ENCODE data around the gene KCNQ5.

The KCNQ5 gene

DNA sequence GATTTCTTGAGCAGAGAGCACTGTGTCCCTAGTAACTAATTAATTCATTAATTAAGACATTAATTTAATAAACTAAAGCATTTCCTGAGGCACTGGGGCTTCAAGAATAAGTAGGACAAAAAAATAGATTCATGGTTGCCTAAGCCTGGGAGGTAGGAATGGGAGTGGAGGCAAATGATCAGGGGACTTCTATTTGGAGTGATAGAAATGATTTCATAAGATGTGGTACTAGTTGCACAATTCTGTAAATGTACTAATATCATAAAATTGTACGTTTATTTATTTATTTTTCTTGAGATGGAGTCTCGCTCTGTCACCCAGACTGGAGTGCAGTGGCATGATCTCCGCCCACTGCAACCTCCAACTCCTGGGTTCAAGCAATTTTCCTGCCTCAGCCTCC, 316.2 kb downstream of the KCNQ5 start:
- no peak overlapping the region for H2AFZ ChIP-seq
- no peak overlapping the region for H3K4me3 ChIP-seq (ENCODE audit: low read depth, low read length)
- H3K79me2 ChIP-seq, result no peaks in the 10 kb centered on the region
- no peaks in the 10 kb centered on the region for H3K36me3 ChIP-seq (ENCODE audit: control insufficient read depth, insufficient read depth, low read length)
- no peaks in the 10 kb centered on the region for H3K27me3 ChIP-seq (ENCODE audit: control insufficient read depth, insufficient read depth, low read length)
- TF ChIP-seq, protein P1, sequence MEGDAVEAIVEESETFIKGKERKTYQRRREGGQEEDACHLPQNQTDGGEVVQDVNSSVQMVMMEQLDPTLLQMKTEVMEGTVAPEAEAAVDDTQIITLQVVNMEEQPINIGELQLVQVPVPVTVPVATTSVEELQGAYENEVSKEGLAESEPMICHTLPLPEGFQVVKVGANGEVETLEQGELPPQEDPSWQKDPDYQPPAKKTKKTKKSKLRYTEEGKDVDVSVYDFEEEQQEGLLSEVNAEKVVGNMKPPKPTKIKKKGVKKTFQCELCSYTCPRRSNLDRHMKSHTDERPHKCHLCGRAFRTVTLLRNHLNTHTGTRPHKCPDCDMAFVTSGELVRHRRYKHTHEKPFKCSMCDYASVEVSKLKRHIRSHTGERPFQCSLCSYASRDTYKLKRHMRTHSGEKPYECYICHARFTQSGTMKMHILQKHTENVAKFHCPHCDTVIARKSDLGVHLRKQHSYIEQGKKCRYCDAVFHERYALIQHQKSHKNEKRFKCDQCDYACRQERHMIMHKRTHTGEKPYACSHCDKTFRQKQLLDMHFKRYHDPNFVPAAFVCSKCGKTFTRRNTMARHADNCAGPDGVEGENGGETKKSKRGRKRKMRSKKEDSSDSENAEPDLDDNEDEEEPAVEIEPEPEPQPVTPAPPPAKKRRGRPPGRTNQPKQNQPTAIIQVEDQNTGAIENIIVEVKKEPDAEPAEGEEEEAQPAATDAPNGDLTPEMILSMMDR (IDR thresholded peaks at IDR 0.05), result no peak
- H3K4me2 ChIP-seq (ENCODE audit: low read length), result no peak overlapping the region
- H3K4me1 ChIP-seq, result no peaks in the 10 kb centered on the region
- no peaks in the 10 kb centered on the region for H3K9me3 ChIP-seq (ENCODE audit: control insufficient read depth, low read length)
- no peak overlapping the region for H3K9ac ChIP-seq
- H3K27ac ChIP-seq, result no peak overlapping the region

DNA sequence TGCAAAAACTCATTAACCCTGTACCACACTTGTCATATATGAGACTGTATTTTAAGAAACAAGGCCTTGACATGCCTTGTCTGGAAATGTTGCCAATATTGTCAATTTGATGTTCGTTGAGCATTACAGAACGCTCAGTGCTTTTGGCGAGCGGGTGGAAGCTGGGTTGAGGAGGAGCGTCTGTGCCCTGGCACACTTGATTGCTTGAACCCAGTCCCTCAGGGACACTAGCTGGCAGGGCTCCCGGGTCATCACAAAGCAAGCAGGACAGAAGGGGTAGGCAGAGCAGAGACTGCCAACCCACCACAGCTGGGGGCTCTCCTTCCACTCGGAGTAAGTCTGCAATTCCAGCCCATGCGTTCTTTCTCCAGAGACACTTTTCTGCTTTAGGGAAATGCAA, 317.1 kb downstream of the KCNQ5 start:
- Histone ChIP-seq H3K27me3 (ENCODE audit: control insufficient read depth, insufficient read depth, low read length) (no peaks in the 10 kb centered on the region), H3K79me2 (no peaks in the 10 kb centered on the region), H3K27ac (no peak overlapping the region), H3K9me3 (ENCODE audit: control insufficient read depth, low read length) (no peaks in the 10 kb centered on the region), H3K4me3 (ENCODE audit: low read depth, low read length) (no peak overlapping the region), H2AFZ (no peak overlapping the region), H3K4me2 (ENCODE audit: low read length) (no peak overlapping the region), H3K9ac (no peak overlapping the region), H3K36me3 (ENCODE audit: control insufficient read depth, insufficient read depth, low read length) (no peaks in the 10 kb centered on the region), H3K4me1 (no peaks in the 10 kb centered on the region)
- TF ChIP-seq, protein P1 (IDR thresholded peaks at IDR 0.05), result no peak

DNA sequence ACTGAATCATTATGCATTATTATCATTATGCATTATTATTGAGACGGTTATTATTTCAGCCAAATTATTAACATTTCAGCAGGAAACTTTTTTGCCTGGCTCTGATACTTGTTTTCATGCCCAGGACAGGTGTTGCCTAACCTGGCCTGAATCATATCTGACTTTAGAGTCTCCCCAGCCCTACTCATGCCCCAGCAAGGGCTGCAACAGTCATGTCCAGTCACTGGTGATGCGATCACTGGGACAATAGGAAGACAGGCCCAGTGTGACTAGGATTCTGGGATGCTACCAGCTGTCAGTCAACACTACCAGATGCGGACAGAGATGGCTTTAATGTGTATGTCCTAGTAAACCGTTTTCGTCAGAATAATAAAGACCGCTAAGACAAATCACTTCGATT, 318.4 kb downstream of the KCNQ5 start:
- Histone ChIP-seq H3K4me1 (no peaks in the 10 kb centered on the region), H2AFZ (no peak overlapping the region), H3K27ac (no peak overlapping the region), H3K4me2 (ENCODE audit: low read length) (no peak overlapping the region), H3K9me3 (ENCODE audit: control insufficient read depth, low read length) (no peaks in the 10 kb centered on the region), H3K79me2 (no peaks in the 10 kb centered on the region), H3K4me3 (ENCODE audit: low read depth, low read length) (no peak overlapping the region), H3K9ac (no peak overlapping the region), H3K36me3 (ENCODE audit: control insufficient read depth, insufficient read depth, low read length) (no peaks in the 10 kb centered on the region), H3K27me3 (ENCODE audit: control insufficient read depth, insufficient read depth, low read length) (no peaks in the 10 kb centered on the region)
- TF ChIP-seq, protein P1 (IDR thresholded peaks at IDR 0.05), result no peak

DNA sequence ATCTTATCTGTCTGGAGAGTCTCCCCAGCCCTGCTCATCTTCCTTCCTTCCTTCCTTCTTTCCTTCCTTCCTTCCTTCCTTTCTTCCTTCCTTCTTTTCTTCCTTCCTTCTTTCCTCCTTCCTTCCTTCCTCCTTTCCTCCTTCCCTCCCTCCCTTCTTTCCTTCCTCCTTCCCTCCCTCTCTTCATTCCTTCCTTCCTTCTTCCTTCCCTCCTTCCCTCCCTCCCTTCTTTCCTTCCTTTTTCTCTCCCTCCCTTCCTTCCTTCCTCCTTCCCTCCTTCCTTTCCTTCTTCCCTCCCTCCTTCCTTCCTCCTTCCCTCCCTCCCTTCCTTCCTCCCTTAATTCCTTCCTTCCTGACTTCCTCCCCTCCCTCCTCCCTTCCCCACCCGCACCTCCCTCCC, 319.4 kb downstream of the KCNQ5 start:
- Histone ChIP-seq H3K27ac (no peak overlapping the region), H3K4me3 (ENCODE audit: low read depth, low read length) (no peak overlapping the region), H3K9me3 (ENCODE audit: control insufficient read depth, low read length) (no peaks in the 10 kb centered on the region), H2AFZ (no peak overlapping the region), H3K27me3 (ENCODE audit: control insufficient read depth, insufficient read depth, low read length) (no peaks in the 10 kb centered on the region), H3K36me3 (ENCODE audit: control insufficient read depth, insufficient read depth, low read length) (no peaks in the 10 kb centered on the region), H3K79me2 (no peaks in the 10 kb centered on the region), H3K4me1 (no peaks in the 10 kb centered on the region), H3K4me2 (ENCODE audit: low read length) (no peak overlapping the region), H3K9ac (no peak overlapping the region)
- TF ChIP-seq, protein P1 (IDR thresholded peaks at IDR 0.05), result no peak

DNA sequence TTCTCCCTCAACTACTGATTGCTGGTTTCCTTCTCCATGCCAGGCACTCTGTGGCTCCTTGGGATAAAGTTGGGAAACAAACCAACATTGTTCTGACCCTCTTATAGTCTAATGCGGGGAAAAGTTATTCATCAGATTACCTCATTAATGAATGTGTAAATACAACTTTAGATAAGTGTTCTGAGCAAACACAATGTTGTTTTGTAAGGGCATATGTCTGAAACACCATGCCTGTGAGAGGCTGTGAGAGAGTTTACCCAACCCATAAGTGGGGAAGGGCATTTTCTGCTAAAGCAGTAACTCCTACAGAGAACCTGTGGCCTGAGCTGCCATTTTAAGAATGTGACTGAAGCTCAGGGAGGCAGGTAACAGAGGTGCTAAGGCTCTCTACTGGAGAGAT, 319.9 kb downstream of the KCNQ5 start:
- Histone ChIP-seq H3K79me2 (no peaks in the 10 kb centered on the region), H3K4me1 (no peaks in the 10 kb centered on the region), H3K36me3 (ENCODE audit: control insufficient read depth, insufficient read depth, low read length) (no peaks in the 10 kb centered on the region), H3K9ac (no peak overlapping the region), H2AFZ (no peak overlapping the region), H3K4me2 (ENCODE audit: low read length) (no peak overlapping the region), H3K27me3 (ENCODE audit: control insufficient read depth, insufficient read depth, low read length) (no peaks in the 10 kb centered on the region), H3K9me3 (ENCODE audit: control insufficient read depth, low read length) (no peaks in the 10 kb centered on the region), H3K27ac (no peak overlapping the region), H3K4me3 (ENCODE audit: low read depth, low read length) (no peak overlapping the region)
- TF ChIP-seq, protein P1 (IDR thresholded peaks at IDR 0.05), result no peak

All from parathyroid adenoma (tissue), 2 donors.